Measurements from ENCODE around the gene SHF. TPM values are rescaled to one million over a fixed set of nuclear protein-coding genes. Genes with fewer than 3 reads are reported as not detected.

SHF gene
- polyA plus RNA-seq, 3 donors, result 0.58 to 0.70 (median 0.67) TPM

GRCh38 chr15:45228931-45229330 is 41.2 kb upstream of the SHF start:
- H3K4me3 Mint-ChIP-seq, result no peak overlapping the region
- intact Hi-C loops (cut with micrococcal nuclease), result no loop called here
- no peak for TF ChIP-seq CTCF (IDR thresholded peaks at IDR 0.05)
- H3K27me3 Mint-ChIP-seq (ENCODE audit: low read depth in 3 of 3), result peaks cover 4 to 7% (median 5%) of the 10 kb centered on the region in 3 donors
- H3K27ac Mint-ChIP-seq, result no peak overlapping the region
- H3K27ac ChIP-seq (ENCODE audit: low read depth in 1 of 2, low read length in 2 of 2), result no peak overlapping the region
- no peaks in the 10 kb centered on the region for H3K4me1 ChIP-seq (ENCODE audit: control insufficient read depth in 1 of 2, insufficient read depth in 2 of 2, low read length in 2 of 2)
- DNase-seq, result no peak
- H3K9ac ChIP-seq (ENCODE audit: insufficient read depth, low read length, poor library complexity, severe bottlenecking), result no peak overlapping the region
- H2AFZ ChIP-seq (ENCODE audit: insufficient read depth, low read depth, low read length, poor library complexity, severe bottlenecking), result no peak overlapping the region
- H3K36me3 ChIP-seq (replicated peaks in 1 of 2; ENCODE audit: control insufficient read depth in 1 of 2, insufficient read depth in 2 of 2, low read length in 2 of 2), result no peaks in the 10 kb centered on the region
- WGBS (ENCODE audit: insufficient coverage), result 50% methylated on average over 2 of the region's 5 CpGs
- no peaks in the 10 kb centered on the region for H3K36me3 Mint-ChIP-seq
- H3K4me2 ChIP-seq (replicated peaks; ENCODE audit: extremely low read depth, low read length, poor library complexity, severe bottlenecking), result no peak overlapping the region
- peaks cover 9 to 11% of the 10 kb centered on the region in 2 donors for H3K9me3 ChIP-seq (replicated peaks in 1 of 2; ENCODE audit: control insufficient read depth in 1 of 2, insufficient read depth in 1 of 2, low read length in 2 of 2)
- H3K4me3 ChIP-seq (replicated peaks in 1 of 3; ENCODE audit: low read depth in 2 of 3, low read length in 3 of 3), result no peak overlapping the region
- H3K79me2 ChIP-seq (ENCODE audit: insufficient read depth, low read length), result no peaks in the 10 kb centered on the region
- H4K20me1 ChIP-seq (ENCODE audit: insufficient read depth, low read length), result no peaks in the 10 kb centered on the region
- peaks cover 5 to 20% (median 14%) of the 10 kb centered on the region in 7 donors for H3K9me3 Mint-ChIP-seq
- H3K4me1 Mint-ChIP-seq, result no peaks in the 10 kb centered on the region
- H3K27me3 ChIP-seq (ENCODE audit: control insufficient read depth in 2 of 2, insufficient read depth in 2 of 2, low read length in 2 of 2), result no peaks in the 10 kb centered on the region

GRCh38 chr15:45225506-45226273 is 37.9 kb upstream of the SHF start:
- peaks cover 0 to 4% (median 0%) of the 10 kb centered on the region in 7 donors for H3K9me3 Mint-ChIP-seq
- Histone ChIP-seq H3K4me1 (ENCODE audit: control insufficient read depth in 1 of 2, insufficient read depth in 2 of 2, low read length in 2 of 2) (no peaks in the 10 kb centered on the region), H3K36me3 (replicated peaks in 1 of 2; ENCODE audit: control insufficient read depth in 1 of 2, insufficient read depth in 2 of 2, low read length in 2 of 2) (no peaks in the 10 kb centered on the region), H3K4me2 (replicated peaks; ENCODE audit: extremely low read depth, low read length, poor library complexity, severe bottlenecking) (no peak overlapping the region), H3K4me3 (replicated peaks in 1 of 3; ENCODE audit: low read depth in 2 of 3, low read length in 3 of 3) (no peak overlapping the region), H3K9me3 (replicated peaks in 1 of 2; ENCODE audit: control insufficient read depth in 1 of 2, insufficient read depth in 1 of 2, low read length in 2 of 2) (no peaks in the 10 kb centered on the region), H3K27ac (ENCODE audit: low read depth in 1 of 2, low read length in 2 of 2) (no peak overlapping the region), H2AFZ (ENCODE audit: insufficient read depth, low read depth, low read length, poor library complexity, severe bottlenecking) (no peak overlapping the region), H3K9ac (ENCODE audit: insufficient read depth, low read length, poor library complexity, severe bottlenecking) (no peak overlapping the region), H3K79me2 (ENCODE audit: insufficient read depth, low read length) (no peaks in the 10 kb centered on the region), H4K20me1 (ENCODE audit: insufficient read depth, low read length) (no peaks in the 10 kb centered on the region), H3K27me3 (ENCODE audit: control insufficient read depth in 2 of 2, insufficient read depth in 2 of 2, low read length in 2 of 2) (peaks cover 2 to 11% of the 10 kb centered on the region in 2 donors)
- DNase-seq, result no peak
- intact Hi-C loops (cut with micrococcal nuclease), result no loop called here
- WGBS (ENCODE audit: insufficient coverage), result 67% methylated on average over 3 of the region's 11 CpGs
- H3K27ac Mint-ChIP-seq, result no peak overlapping the region
- TF ChIP-seq CTCF (IDR thresholded peaks at IDR 0.05), result no peak
- H3K36me3 Mint-ChIP-seq, result no peaks in the 10 kb centered on the region
- H3K27me3 Mint-ChIP-seq (ENCODE audit: low read depth in 3 of 3), result peaks cover 6 to 14% (median 14%) of the 10 kb centered on the region in 3 donors
- no peak overlapping the region for H3K4me3 Mint-ChIP-seq
- H3K4me1 Mint-ChIP-seq, result no peaks in the 10 kb centered on the region
